Measurements from ENCODE around the gene ZFAND4. TPM values are rescaled to one million over a fixed set of nuclear protein-coding genes. Genes with fewer than 3 reads are reported as not detected.

The ZFAND4 gene
- total and polyA plus RNA-seq, 10 of the 15 experiments (the other 5 are each of a cell fraction or from before 2014, with no cell fraction given), result 4.7 to 20.8 (median 12.8) TPM

GRCh38 chr10:45580371-45581215 is 92.0 kb downstream of the ZFAND4 start (continued):
- TF ChIP-seq RELB (IDR thresholded peaks at IDR 0.05; ENCODE audit: low read depth) (peak; percentile 59), RCOR1 (conservative IDR thresholded peaks at IDR 0.05; ENCODE audit: low read depth, low read length) (no peak), GABPA (IDR thresholded peaks at IDR 0.05; ENCODE audit: low read depth) (no peak), MTA3 (IDR thresholded peaks at IDR 0.05; ENCODE audit: borderline replicate concordance, low read length) (peak; percentile 47; the same call in 1 of the 2 replicates), MTA2 (IDR thresholded peaks at IDR 0.05; ENCODE audit: low read depth) (peak; percentile 7; the same call in 1 of the 2 replicates), IRF3 (IDR thresholded peaks at IDR 0.05) (no peak), IKZF2 (IDR thresholded peaks at IDR 0.05) (peak; percentile 60 to 64)

GRCh38 chr10:45578384-45578971 is 94.1 kb downstream of the ZFAND4 start:
- no peak overlapping the region for H3K4me3 ChIP-seq
- ChIA-PET SMC1A (ENCODE audit: uncharacterized antibody, unreplicated experiment) (interaction anchor here (0.7 to 1.7 kb wide), 6 partner anchors 9 to 328 kb away, joined by 3 to 6 read pairs (median 3); no protein-coding TSS in a partner anchor), CTCF (interaction anchor here (0.7 to 1.1 kb wide), 3 partner anchors 94 to 685 kb away, joined by 3 read pairs; no protein-coding TSS in a partner anchor), POLR2A (interaction anchor here (1.1 kb wide), 1 partner anchor 17 kb away, joined by 3 read pairs; no protein-coding TSS in a partner anchor), RAD21 (ENCODE audit: unreplicated experiment) (no interaction called here)
- H3K9me3 ChIP-seq (replicated peaks; ENCODE audit: control insufficient read depth, insufficient read depth, low read length), result no peaks in the 10 kb centered on the region
- intact Hi-C loops (cut with micrococcal nuclease; ENCODE audit: unreplicated experiment), result no loop called here
- 100% methylated on average over 2 of the region's 2 CpGs for WGBS (ENCODE audit: insufficient coverage, insufficient replicate concordance, low lambda C conversion rate, missing lambda C conversion rate)
- no peak for DNase-seq (ENCODE audit: low read depth, low spot score)
- no peak overlapping the region for H3K4me2 ChIP-seq (ENCODE audit: control insufficient read depth, insufficient read depth)
- no TSS peak for BruUV-seq (replicated peaks)
- H3K27me3 ChIP-seq (replicated peaks in 1 of 2; ENCODE audit: control insufficient read depth in 2 of 2, insufficient read depth in 2 of 2, low read length in 1 of 2), result no peaks in the 10 kb centered on the region
- H4K20me1 ChIP-seq (ENCODE audit: control insufficient read depth, insufficient read depth), result no peaks in the 10 kb centered on the region
- H3K9ac ChIP-seq (ENCODE audit: control insufficient read depth, insufficient read depth, low read length), result no peak overlapping the region
- no peak overlapping the region for H3K27ac ChIP-seq (ENCODE audit: control insufficient read depth, insufficient read depth)
- no peak for ATAC-seq
- H3K4me1 ChIP-seq (ENCODE audit: control insufficient read depth, insufficient read depth, low read length), result peaks cover 18% of the 10 kb centered on the region
- in situ Hi-C loops (cut with MboI), result no loop called here
- H2AFZ ChIP-seq (ENCODE audit: control insufficient read depth, low read depth, low read length), result no peak overlapping the region
- no peak for FAIRE-seq
- H3K36me3 ChIP-seq (ENCODE audit: control insufficient read depth in 2 of 2, insufficient read depth in 2 of 2, low read length in 1 of 2), result no peaks in the 10 kb centered on the region
- peaks cover 11% of the 10 kb centered on the region for H3K79me2 ChIP-seq (ENCODE audit: control insufficient read depth, insufficient read depth, low read length)
- no peak for TF ChIP-seq HSF1 (IDR thresholded peaks at IDR 0.05; ENCODE audit: low read depth, low read length)
- no peak for TF ChIP-seq REST (IDR thresholded peaks at IDR 0.05; ENCODE audit: low read depth, low read length)
- TF ChIP-seq ZNF207 (IDR thresholded peaks at IDR 0.05; ENCODE audit: borderline replicate concordance), result no peak
- TF ChIP-seq PAX5 (IDR thresholded peaks at IDR 0.05; ENCODE audit: borderline replicate concordance, low read depth, low read length), result no peak
- TF ChIP-seq NFIC (IDR thresholded peaks at IDR 0.05; ENCODE audit: low read depth, low read length), result no peak
- TF ChIP-seq CHD4 (IDR thresholded peaks at IDR 0.05), result no peak
